NCI-H187 treated with DMSO at 0.1 percent for 48 hours (cell line): ENCODE results near the gene ALOX15.
"Not testable (repeated sequence)": the region's sequence is repeated elsewhere in the genome, so short reads cannot be mapped to it uniquely, and the experiment has no call there.

Source experiments
- DNase-seq: peaks from one replicate; lab custom pipeline; 2025; lab: John Stamatoyannopoulos, UW

Gene ALOX15

GRCh38 chr17:4641297-4642195, at the start of gene ALOX15:
Gene ALOX15 (minus strand): TSS chr17:4641678. CDS start chr17:4641651, 27 bp downstream.
- DNase-seq, result no peak

- DNase-seq, result no peak
Measured at GRCh38 chr17:4690745-4691144, 49.3 kb upstream of the ALOX15 start.

DNA sequence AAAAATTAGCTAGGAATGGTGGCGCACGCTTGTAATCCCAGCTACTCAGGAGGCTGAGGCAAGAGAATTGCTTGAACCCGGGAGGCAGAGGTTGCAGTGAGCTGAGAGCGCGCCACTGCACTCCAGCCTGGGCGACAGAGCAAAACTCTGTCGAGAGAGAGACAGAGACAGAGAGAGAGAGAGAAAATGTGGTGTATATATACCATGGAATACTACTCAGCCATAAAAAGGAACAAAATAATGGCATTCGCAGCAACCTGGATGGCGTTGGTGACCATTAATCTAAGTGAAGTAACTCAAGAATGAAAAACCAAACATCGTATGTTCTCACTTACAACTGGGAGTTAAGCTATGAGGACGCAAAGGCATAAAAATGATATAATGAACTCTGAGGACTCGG, 48.4 kb upstream of the ALOX15 start:
- DNase-seq, result not testable (repeated sequence)

- DNase-seq, result not testable (repeated sequence)
Measured at GRCh38 chr17:4683739-4684138, 42.3 kb upstream of the ALOX15 start.

DNA sequence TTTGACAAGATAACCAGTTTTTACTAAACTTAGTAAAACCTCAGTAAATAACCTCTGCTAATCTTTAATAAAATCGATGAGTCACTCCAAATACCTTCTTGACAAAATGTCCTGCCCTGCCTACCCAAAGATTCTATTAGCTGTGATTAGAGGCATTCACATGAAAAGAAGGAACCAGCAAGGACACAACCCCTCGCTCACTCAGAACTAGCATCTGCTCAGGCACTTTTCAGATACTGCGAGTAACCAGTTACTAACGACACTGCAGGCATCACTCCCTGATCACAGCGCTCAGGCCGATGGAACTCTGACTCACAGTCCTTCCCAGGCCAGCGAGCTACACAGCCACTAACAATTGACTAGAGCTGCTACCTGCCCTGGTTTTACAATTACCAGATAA, 38.2 kb upstream of the ALOX15 start:
- no peak for DNase-seq

DNA sequence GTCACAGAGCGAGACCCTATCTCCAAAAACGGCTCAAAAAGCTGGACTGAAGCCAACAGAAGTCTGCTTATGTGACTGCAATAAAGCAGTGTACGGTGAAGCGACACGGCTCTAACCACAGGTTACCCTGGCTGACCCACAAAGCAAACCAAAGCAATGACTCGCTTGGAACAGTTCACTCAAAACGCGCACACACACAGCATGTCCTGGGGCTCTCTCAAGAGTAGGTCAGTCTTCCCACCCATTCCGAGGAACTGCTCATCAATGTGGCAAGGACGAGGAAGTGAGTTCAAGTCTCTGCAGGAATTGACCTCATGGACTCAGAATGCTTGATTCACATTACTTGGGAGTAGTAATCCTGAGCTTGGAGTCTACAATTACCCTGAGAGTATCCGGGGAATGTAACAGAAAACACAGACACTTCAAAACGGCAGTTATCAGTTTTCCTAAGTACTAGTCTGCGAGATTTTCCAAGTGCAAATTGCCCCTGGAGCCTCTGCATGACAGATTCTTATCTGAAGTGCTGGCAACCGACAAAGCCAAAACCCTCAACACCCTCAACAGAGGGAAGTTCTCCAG, 37.1 kb upstream of the ALOX15 start:
- no peak for DNase-seq

DNA sequence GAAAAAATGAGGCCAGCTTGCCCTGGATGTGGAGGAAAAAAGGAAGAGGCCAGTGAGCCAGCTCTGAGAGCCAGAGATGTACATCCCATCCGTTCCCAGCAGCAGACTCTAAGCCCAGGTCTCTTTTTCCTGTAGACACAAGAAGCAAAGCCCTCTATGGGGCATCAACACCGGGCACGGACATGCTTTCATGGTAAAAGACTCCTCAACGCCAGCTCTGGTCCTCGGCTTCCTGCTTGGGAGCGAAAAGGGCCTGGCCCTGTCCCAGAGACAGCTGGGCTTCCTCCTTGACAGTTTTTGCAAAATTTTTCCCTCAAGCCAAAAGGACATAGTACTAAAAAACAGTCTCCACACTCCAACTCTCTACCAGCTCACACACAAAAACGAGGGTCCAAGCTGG, 35.3 kb upstream of the ALOX15 start:
- DNase-seq, result no peak

DNA sequence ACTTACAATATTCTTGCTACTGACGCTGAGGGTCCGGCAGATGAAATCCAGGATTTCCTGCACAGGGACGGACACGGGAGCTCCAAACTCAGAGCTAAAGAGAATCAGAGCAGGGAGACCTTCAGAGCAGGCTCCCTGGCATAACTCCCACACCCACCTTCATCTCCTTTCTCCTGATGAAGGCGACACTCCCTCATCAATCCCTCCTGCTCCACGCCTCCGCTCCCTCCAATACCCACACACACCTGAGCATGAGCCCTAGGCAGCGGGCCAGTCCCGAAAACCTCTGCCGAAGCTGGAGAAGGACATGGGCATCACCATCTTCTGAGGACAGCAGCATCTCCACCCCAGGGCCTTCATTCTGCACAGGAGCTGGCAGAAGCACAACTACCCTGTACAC, 34.3 kb upstream of the ALOX15 start:
- DNase-seq, result no peak

GRCh38 chr17:4674685-4674998, 33.2 kb upstream of the ALOX15 start:
- DNase-seq, result no peak

DNA sequence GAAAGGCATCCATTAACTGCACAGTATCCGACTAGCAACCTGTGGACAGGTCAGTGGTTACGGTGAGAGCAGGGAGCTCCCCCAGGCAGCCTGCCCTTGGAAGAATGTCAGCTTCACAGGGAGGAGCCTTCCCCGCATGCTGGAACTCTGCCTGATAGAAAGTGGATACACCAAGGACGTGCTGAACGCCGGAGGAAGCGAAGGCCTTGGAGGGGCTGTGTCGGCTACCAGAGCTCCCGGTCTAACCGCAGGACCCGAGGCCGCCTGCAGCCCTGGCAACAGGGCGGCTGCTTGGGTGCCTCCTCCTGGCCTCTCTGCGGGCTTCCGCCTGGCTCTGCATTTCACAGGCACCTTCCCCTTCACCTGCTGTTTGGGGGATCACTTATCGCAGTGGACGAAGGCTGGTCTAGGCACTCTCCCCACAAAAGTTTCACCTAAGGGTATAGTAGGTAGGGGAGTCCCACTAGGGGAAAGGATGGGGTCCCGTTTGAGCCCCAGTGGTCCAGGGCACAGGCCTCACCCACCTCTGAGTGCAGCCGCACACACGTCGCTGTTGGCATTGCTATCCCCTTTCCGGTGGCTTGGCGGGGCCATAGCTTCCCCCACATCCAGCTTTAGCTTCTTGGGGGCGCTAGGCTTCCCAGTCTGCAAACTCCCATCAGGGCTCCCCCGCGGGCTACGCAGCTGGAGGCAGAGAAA, 32.7 kb upstream of the ALOX15 start:
- no peak for DNase-seq

DNA sequence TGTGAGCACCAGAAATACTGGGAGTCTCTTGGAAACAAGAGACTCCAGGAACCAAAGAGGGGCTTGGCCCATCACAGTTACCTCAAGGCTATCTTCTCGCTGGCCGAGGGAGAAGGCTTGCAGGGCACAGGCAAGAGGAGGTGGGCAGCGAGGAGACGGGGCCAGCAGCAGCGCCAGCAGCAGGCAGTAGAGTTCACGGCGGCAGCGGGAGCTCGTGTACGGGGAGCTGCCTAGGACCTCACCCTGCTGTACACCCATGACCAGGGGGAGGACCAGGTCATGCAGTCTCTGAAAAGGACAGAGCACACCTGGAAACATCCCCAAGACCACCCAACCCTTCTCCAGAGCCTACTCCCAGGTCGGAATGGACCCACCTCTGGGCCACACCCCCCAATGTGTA, 31.7 kb upstream of the ALOX15 start:
- DNase-seq, result no peak

- DNase-seq, result no peak
Measured at GRCh38 chr17:4672751-4673150, 31.3 kb upstream of the ALOX15 start.

DNA sequence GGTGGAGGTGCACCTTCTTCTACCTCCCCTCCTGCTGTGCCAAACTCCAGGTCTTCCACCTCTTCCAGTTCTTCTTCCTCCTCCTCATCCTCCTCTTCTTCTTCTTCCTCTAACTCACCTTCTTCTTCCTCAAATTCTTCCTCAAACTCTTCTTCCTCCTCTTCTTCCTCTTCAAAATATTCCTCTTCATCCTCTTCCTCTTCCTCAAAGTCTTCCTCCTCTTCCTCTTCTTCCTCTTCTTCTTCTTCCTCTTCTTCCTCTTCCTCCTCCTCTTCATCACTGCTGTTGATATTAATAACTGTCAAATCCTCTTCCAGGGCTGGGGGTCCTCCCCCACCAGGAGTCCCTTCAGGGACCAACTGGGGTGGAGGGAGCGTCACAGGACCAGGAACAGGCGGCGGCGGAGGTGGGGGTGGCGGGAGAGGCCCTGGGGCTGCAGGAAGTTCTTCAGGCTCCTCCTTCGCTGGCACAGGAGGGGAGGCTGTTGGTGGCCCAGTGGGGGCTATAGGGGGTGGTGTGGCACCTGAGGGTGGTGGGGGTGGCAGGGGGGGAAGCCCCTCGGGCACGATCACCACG, 30.7 kb upstream of the ALOX15 start:
- DNase-seq, result no peak

- no peak for DNase-seq
Measured at GRCh38 chr17:4667166-4667565, 25.7 kb upstream of the ALOX15 start.

- DNase-seq, result no peak
Measured at GRCh38 chr17:4666296-4666695, 24.8 kb upstream of the ALOX15 start.

- DNase-seq, result no peak
Measured at GRCh38 chr17:4665027-4665426, 23.5 kb upstream of the ALOX15 start.

GRCh38 chr17:4664230-4664629, 22.8 kb upstream of the ALOX15 start:
- no peak for DNase-seq

- DNase-seq, result no peak
Measured at GRCh38 chr17:4663711-4664110, 22.2 kb upstream of the ALOX15 start.

GRCh38 chr17:4658478-4659305, 17.2 kb upstream of the ALOX15 start:
- DNase-seq, result no peak

DNA sequence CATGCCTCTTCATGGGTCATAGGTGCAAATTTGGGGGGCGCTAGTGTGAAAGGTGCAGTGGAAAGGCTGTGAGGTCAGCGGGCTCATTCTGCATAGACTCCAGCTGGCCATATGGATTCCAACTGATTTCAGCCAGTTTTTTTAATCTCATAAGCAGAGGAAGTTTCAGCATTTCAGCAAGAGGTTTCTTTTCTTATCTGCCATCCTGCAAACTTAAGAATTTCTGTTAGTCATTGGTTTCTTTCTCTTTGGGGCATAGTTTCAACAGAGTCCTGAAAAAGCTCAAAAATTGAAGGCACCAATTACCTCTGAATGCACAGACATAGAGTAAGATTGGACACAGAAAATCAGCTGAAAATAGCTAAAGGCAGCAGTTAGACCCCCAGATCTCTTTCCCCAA, 16.2 kb upstream of the ALOX15 start:
- no peak for DNase-seq

- not testable (repeated sequence) for DNase-seq
Measured at GRCh38 chr17:4655933-4656332, 14.5 kb upstream of the ALOX15 start.

GRCh38 chr17:4652997-4653396, 11.5 kb upstream of the ALOX15 start:
- no peak for DNase-seq
